ENCODE results near the gene BOC. TPM values are rescaled to one million over a fixed set of nuclear protein-coding genes. Genes with fewer than 3 reads are reported as not detected.

The BOC gene
- total RNA-seq, 1 donor from 2014 or later: 93.1 TPM

DNA sequence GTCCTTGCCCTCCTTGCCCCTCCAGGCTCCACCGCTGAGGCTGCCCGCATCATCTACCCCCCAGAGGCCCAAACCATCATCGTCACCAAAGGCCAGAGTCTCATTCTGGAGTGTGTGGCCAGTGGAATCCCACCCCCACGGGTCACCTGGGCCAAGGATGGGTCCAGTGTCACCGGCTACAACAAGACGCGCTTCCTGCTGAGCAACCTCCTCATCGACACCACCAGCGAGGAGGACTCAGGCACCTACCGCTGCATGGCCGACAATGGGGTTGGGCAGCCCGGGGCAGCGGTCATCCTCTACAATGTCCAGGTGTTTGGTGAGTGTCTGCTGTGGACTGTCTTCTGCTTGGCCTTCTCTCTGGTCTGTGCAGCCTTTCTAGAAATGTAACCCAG is 61.0 kb downstream of the BOC start:
- TF ChIP-seq CTCF (IDR thresholded peaks at IDR 0.05): no peak
- TF ChIP-seq POLR2AphosphoS5 (IDR thresholded peaks at IDR 0.05; ENCODE audit: insufficient read depth in 1 of 2, low read depth in 1 of 2): no peak
- TF ChIP-seq POLR2A (IDR thresholded peaks at IDR 0.05): no peak
- intact Hi-C loops (cut with DNase I): no loop called here
- peaks cover 0 to 58% of the 10 kb centered on the region in 2 donors for H3K36me3 ChIP-seq
- H3K4me1 ChIP-seq: peaks cover 22% of the 10 kb centered on the region
- no peaks in the 10 kb centered on the region for H3K9me3 ChIP-seq
- no peaks in the 10 kb centered on the region for H3K27me3 ChIP-seq
- no peak for DNase-seq (ENCODE audit: extremely low spot score in 2 of 2)
- H3K4me3 ChIP-seq: no peak overlapping the region
- H3K27ac ChIP-seq: no peak overlapping the region

GRCh38 chr3:113273011-113273410 is 61.7 kb downstream of the BOC start:
- peaks cover 0 to 63% of the 10 kb centered on the region in 2 donors for H3K36me3 ChIP-seq
- no peaks in the 10 kb centered on the region for H3K9me3 ChIP-seq
- DNase-seq (ENCODE audit: extremely low spot score in 2 of 2): no peak
- peaks cover 22% of the 10 kb centered on the region for H3K4me1 ChIP-seq
- intact Hi-C loops (cut with DNase I): no loop called here
- H3K27me3 ChIP-seq: no peaks in the 10 kb centered on the region
- H3K4me3 ChIP-seq: no peak overlapping the region
- TF ChIP-seq POLR2AphosphoS5 (IDR thresholded peaks at IDR 0.05; ENCODE audit: insufficient read depth in 1 of 2, low read depth in 1 of 2) (no peak), POLR2A (IDR thresholded peaks at IDR 0.05) (no peak), CTCF (IDR thresholded peaks at IDR 0.05) (no peak)
- no peak overlapping the region for H3K27ac ChIP-seq

DNA sequence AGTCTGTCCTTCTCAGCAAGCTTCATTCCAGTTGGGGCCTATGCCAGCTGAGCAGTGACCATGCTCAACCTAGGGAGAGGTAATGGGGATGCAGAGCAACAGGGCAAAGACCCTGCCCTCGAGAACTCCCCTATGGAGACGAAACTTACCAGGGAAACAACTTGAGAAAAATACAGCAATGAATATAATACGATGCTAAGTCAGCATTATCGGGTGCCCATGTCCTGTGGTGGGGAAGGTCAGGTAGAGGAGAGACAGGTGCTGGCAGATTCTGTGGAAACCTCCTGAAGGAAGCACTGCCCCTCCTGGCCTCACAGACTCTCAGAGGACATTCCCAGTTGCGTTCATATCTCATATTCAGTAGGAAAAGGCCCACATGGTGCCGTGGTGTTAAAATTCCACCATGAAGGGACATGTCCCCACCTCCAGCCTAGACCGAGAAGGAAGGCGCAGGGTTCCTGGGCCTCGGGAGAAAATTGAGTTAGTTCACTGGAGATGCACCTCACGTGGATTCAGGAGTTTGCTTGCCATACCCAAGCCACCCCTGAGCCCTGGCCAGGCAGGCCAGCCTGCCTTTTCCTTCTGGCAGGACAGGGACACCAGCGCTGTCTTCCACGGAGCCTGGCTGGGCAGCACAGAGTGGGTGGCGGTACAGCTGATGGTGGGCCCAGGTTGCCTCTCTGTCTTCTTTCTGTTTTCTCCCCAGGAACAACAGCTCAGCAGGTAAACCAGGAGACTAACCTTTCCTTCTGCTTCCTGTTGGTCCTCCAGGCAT is 62.4 kb downstream of the BOC start:
- TF ChIP-seq POLR2A (IDR thresholded peaks at IDR 0.05) (no peak), POLR2AphosphoS5 (IDR thresholded peaks at IDR 0.05; ENCODE audit: insufficient read depth in 1 of 2, low read depth in 1 of 2) (no peak), CTCF (IDR thresholded peaks at IDR 0.05) (no peak)
- intact Hi-C loops (cut with DNase I): no loop called here
- Histone ChIP-seq H3K36me3 (peaks cover 0 to 63% of the 10 kb centered on the region in 2 donors), H3K9me3 (no peaks in the 10 kb centered on the region), H3K27ac (no peak overlapping the region), H3K4me1 (peaks cover 22% of the 10 kb centered on the region), H3K27me3 (no peaks in the 10 kb centered on the region), H3K4me3 (no peak overlapping the region)
- no peak for DNase-seq (ENCODE audit: extremely low spot score in 2 of 2)

GRCh38 chr3:113274425-113275257 is 63.3 kb downstream of the BOC start:
- peaks cover 22% of the 10 kb centered on the region for H3K4me1 ChIP-seq
- H3K4me3 ChIP-seq: no peak overlapping the region
- no peaks in the 10 kb centered on the region for H3K9me3 ChIP-seq
- no peak for TF ChIP-seq POLR2AphosphoS5 (IDR thresholded peaks at IDR 0.05; ENCODE audit: insufficient read depth in 1 of 2, low read depth in 1 of 2)
- TF ChIP-seq CTCF (IDR thresholded peaks at IDR 0.05): no peak
- TF ChIP-seq POLR2A (IDR thresholded peaks at IDR 0.05): no peak
- no peaks in the 10 kb centered on the region for H3K27me3 ChIP-seq
- intact Hi-C loops (cut with DNase I): loop anchor here (5.0 kb wide), 1 partner anchor 62 kb away; the partner anchor contains the start of gene BOC
- peaks cover 0 to 70% of the 10 kb centered on the region in 2 donors for H3K36me3 ChIP-seq
- H3K27ac ChIP-seq: peak overlapping the region; percentile 83
- no peak for DNase-seq (ENCODE audit: extremely low spot score in 2 of 2)
